Gastrocnemius medialis (tissue), 4 donors: ENCODE measurements around the gene DIPK1C. TPM values are rescaled to one million over a fixed set of nuclear protein-coding genes. Genes with fewer than 3 reads are reported as not detected.

Experiments used
- ATAC-seq, 2 donors: fragments of 150-250 bp; one replicate each; pipeline ENCODE4 v1.9.1; 2016
- DNase-seq, 2 donors: peaks; one replicate each; pipeline ENCODE4 v3.0.0-alpha.2; 2019
- H3K27ac ChIP-seq, 4 donors: fragments of 200-600 bp; sonication (generic); 1 replicate in 1 of 4; 2 replicates in 3 of 4; pipeline ENCODE4 v1.5.1; 2016 to 2018; ENCODE audit warnings: mild to moderate bottlenecking in 2 of 4, moderate library complexity in 1 of 4
- H3K27me3 ChIP-seq, 3 donors: fragments of 200-600 bp; sonication (generic) in 2 of 3; 1 replicate in 1 of 3; 2 replicates in 2 of 3; pipeline versions ENCODE4 v1.5.1 to v1.6.0; 2016 to 2019; ENCODE audit warnings: mild to moderate bottlenecking in 1 of 3, moderate library complexity in 1 of 3
- H3K36me3 ChIP-seq, 2 donors: fragments of 200-600 bp; sonication (generic) in 1 of 2; one replicate each; pipeline ENCODE4 v1.5.1; 2017 to 2018
- H3K4me1 ChIP-seq, 2 donors: fragments of 200-600 bp; sonication (generic) in 1 of 2; one replicate each; pipeline ENCODE4 v1.5.1; 2016 to 2017; ENCODE audit warnings: mild to moderate bottlenecking in 2 of 2
- H3K4me3 ChIP-seq, 4 donors: fragments of 200-600 bp; sonication (generic) in 3 of 4; 1 replicate in 1 of 4; 2 replicates in 3 of 4; pipeline ENCODE4 v1.5.1; 2016 to 2019; ENCODE audit warnings: mild to moderate bottlenecking in 2 of 4
- H3K9me3 ChIP-seq, 3 donors: fragments of 200-600 bp; sonication (generic) in 2 of 3; 1 replicate in 1 of 3; 2 replicates in 2 of 3; pipeline ENCODE4 v1.5.1; 2016 to 2019
- CTCF ChIP-seq, 5 experiments: fragments of 450-650 bp in 3 of 5; fragments of 200-600 bp in 2 of 5; sonication (generic) in 2 of 5; IDR thresholded peaks in 4 of 5; conservative IDR thresholded peaks in 1 of 5; 1 replicate in 4 of 5; 2 replicates in 1 of 5; pipeline ENCODE4 v1.5.1; 2016 to 2019; ENCODE audit warnings: antibody characterized with exemption in 5 of 5, mild to moderate bottlenecking in 3 of 5, moderate library complexity in 3 of 5
- POLR2A ChIP-seq, 2 donors: fragments of 450-650 bp; IDR thresholded peaks; one replicate each; pipeline ENCODE4 v1.6.1; 2017; ENCODE audit warnings: antibody characterized with exemption in 2 of 2, mild to moderate bottlenecking in 2 of 2, moderate library complexity in 2 of 2
- in situ Hi-C, 4 donors: fragments of 200-750 bp; cut with MboI; loops; one replicate each; pipeline versions ENCODE4 v1.15.0 to v1.8.0; 2017; ENCODE audit warnings: low sequenced_read_pairs in 4 of 4
- intact Hi-C: fragments of 100-400 bp; cut with DNase I; formaldehyde crosslinking; loops from one replicate; pipeline ENCODE4 v1.15.1; 2023; ENCODE audit warnings: low total_unique reads
- total RNA-seq, 4 donors: library from RNA; depleted of rRNA; stranded (reverse); fragments of >200 nt; gene quantifications; one replicate each; pipeline versions ENCODE4 v1.1.0 to v1.2.3, GENCODE V29; 2016

DIPK1C gene
- total RNA-seq, 4 donors from 2014 or later = 0.07 to 2.0 TPM; not detected in 2

- H3K27me3 ChIP-seq = no peaks in the 10 kb centered on the region
- no peaks in the 10 kb centered on the region for H3K9me3 ChIP-seq
- intact Hi-C loops = loop anchor here (2.0 to 5.0 kb wide), 3 partner anchors 55 to 711 kb away; partner anchors contain the start of gene PTGR3
- no peak overlapping the region for H3K4me3 ChIP-seq
- DNase-seq (no peak), ATAC-seq (no peak)
- H3K4me1 ChIP-seq = peaks cover 9 to 13% of the 10 kb centered on the region in 2 donors
- H3K36me3 ChIP-seq = peaks cover 0 to 28% of the 10 kb centered on the region in 2 donors
- H3K27ac ChIP-seq = peak overlapping the region in 1 of 4 donors; percentile 78
- TF ChIP-seq POLR2A (IDR thresholded peaks at IDR 0.05) = no peak
- no peak for TF ChIP-seq CTCF (IDR thresholded peaks at IDR 0.05 in 4 of 5, conservative IDR thresholded peaks at IDR 0.05 in 1 of 5)
- in situ Hi-C loops = loop anchor here in 3 of 4 donors (5.0 to 10.0 kb wide), 3 partner anchors 100 to 303 kb away; partner anchors contain the start of gene ZNF407 (in 1 of the 3)
These were observed 40.7 kb upstream of the DIPK1C start for GRCh38 chr18:74497778-74498177.

GRCh38 chr18:74497324-74497676, 40.2 kb upstream of the DIPK1C start:
- Histone ChIP-seq H3K9me3 (no peaks in the 10 kb centered on the region), H3K4me1 (peaks cover 9 to 13% of the 10 kb centered on the region in 2 donors), H3K36me3 (peaks cover 0 to 24% of the 10 kb centered on the region in 2 donors), H3K27ac (peak overlapping the region in 3 of 4 donors; percentile 78 to 90 (median 89)), H3K27me3 (no peaks in the 10 kb centered on the region), H3K4me3 (peak overlapping the region in 3 of 4 donors; percentile 68 to 96 (median 89))
- intact Hi-C loops (loop anchor here (2.0 to 5.0 kb wide), 3 partner anchors 55 to 712 kb away; partner anchors contain the start of gene PTGR3), in situ Hi-C loops (loop anchor here in 3 of 4 donors (5.0 to 10.0 kb wide), 3 partner anchors 100 to 302 kb away; partner anchors contain the start of gene ZNF407 (in 1 of the 3))
- TF ChIP-seq CTCF (IDR thresholded peaks at IDR 0.05 in 4 of 5, conservative IDR thresholded peaks at IDR 0.05 in 1 of 5) = no peak
- no peak for TF ChIP-seq POLR2A (IDR thresholded peaks at IDR 0.05)
- DNase-seq = no peak
- no peak for ATAC-seq

GRCh38 chr18:74496508-74497323, 39.6 kb upstream of the DIPK1C start:
- peaks cover 0 to 18% of the 10 kb centered on the region in 2 donors for H3K36me3 ChIP-seq
- intact Hi-C loops = loop anchor here (1.0 to 5.0 kb wide), 6 partner anchors 56 to 712 kb away; partner anchors contain the start of genes PTGR3, TIMM21 and ZNF407
- no peaks in the 10 kb centered on the region for H3K27me3 ChIP-seq
- in situ Hi-C loops = loop anchor here in 3 of 4 donors (5.0 to 10.0 kb wide), 3 partner anchors 101 to 302 kb away; partner anchors contain the start of gene ZNF407 (in 1 of the 3)
- DNase-seq (peak in 1 of 2 donors; percentile 46), ATAC-seq (peak in 1 of 2 donors; percentile 34)
- peaks cover 9 to 13% of the 10 kb centered on the region in 2 donors for H3K4me1 ChIP-seq
- H3K4me3 ChIP-seq = peak overlapping the region; percentile 68 to 96 (median 82)
- H3K27ac ChIP-seq = peak overlapping the region; percentile 78 to 90 (median 88)
- TF ChIP-seq POLR2A (IDR thresholded peaks at IDR 0.05) (no peak), CTCF (IDR thresholded peaks at IDR 0.05 in 4 of 5, conservative IDR thresholded peaks at IDR 0.05 in 1 of 5) (peak in 2 of 5 experiments; percentile 12 to 19)
- H3K9me3 ChIP-seq = no peaks in the 10 kb centered on the region

- H3K4me1 ChIP-seq = peaks cover 9 to 13% of the 10 kb centered on the region in 2 donors
- TF ChIP-seq CTCF (IDR thresholded peaks at IDR 0.05 in 4 of 5, conservative IDR thresholded peaks at IDR 0.05 in 1 of 5) (no peak), POLR2A (IDR thresholded peaks at IDR 0.05) (peak; percentile 70 to 77)
- ATAC-seq (peak; percentile 97 to 99), DNase-seq (peak; percentile 99)
- in situ Hi-C loops = loop anchor here in 3 of 4 donors (5.0 to 10.0 kb wide), 3 partner anchors 101 to 301 kb away; partner anchors contain the start of gene ZNF407 (in 1 of the 3)
- peak within 1 kb of the TSS; percentile 68 to 96 (median 82) for H3K4me3 ChIP-seq
- H3K27me3 ChIP-seq = no peaks in the 10 kb centered on the region
- intact Hi-C loops = loop anchor here (1.0 to 5.0 kb wide), 6 partner anchors 56 to 713 kb away; partner anchors contain the start of genes PTGR3, TIMM21 and ZNF407
- peaks cover 0 to 9% of the 10 kb centered on the region in 2 donors for H3K36me3 ChIP-seq
- peak within 1 kb of the TSS; percentile 78 to 90 (median 88) for H3K27ac ChIP-seq
- H3K9me3 ChIP-seq = no peaks in the 10 kb centered on the region
These were observed 38.7 kb upstream of the DIPK1C start, which contains the start of gene CNDP2 for GRCh38 chr18:74495581-74496507. Gene CNDP2 (plus strand): TSS chr18:74496363. CDS start chr18:74499974, 3,611 bp downstream.
